Measurements from ENCODE around the gene GNB1L.
A peak's percentile ranks its signal among the peaks of the same experiment; 100 is the strongest.

GNB1L gene

GRCh38 chr22:19755145-19755710 is 99.4 kb downstream of the GNB1L start:
- no peak overlapping the region for H3K4me2 ChIP-seq (ENCODE audit: low read depth, low read length)
- peaks cover 94% of the 10 kb centered on the region for H3K27me3 ChIP-seq (replicated peaks; ENCODE audit: insufficient read depth, low read length)
- peaks cover 9% of the 10 kb centered on the region for H3F3A ChIP-seq (ENCODE audit: insufficient read depth, low read length)
- H3K9ac ChIP-seq (ENCODE audit: low read length), result no peak overlapping the region
- no peak for DNase-seq
- H3K36me3 ChIP-seq (replicated peaks; ENCODE audit: insufficient read depth, low read length), result no peaks in the 10 kb centered on the region
- H3K4me1 ChIP-seq (ENCODE audit: low read length), result 0 out of 2 replicates have a peak, but pooled peaks cover 3% of the 10 kb centered on the region
- H3K9me2 ChIP-seq (replicated peaks; ENCODE audit: insufficient read depth, low read length), result no peaks in the 10 kb centered on the region
- H3K79me2 ChIP-seq (ENCODE audit: low read length), result no peaks in the 10 kb centered on the region
- no peaks in the 10 kb centered on the region for H4K20me1 ChIP-seq (ENCODE audit: insufficient read depth, low read length)
- H3K4me3 ChIP-seq (ENCODE audit: low read length), result no peak overlapping the region
- TF ChIP-seq CTCF (IDR thresholded peaks at IDR 0.05; ENCODE audit: low read length), result no peak
- peak; percentile 93 for TF ChIP-seq EZH2 (optimal IDR thresholded peaks at IDR 0.05; ENCODE audit: low read depth, low read length)
- no peaks in the 10 kb centered on the region for H3K9me3 ChIP-seq (replicated peaks; ENCODE audit: insufficient read depth, low read length)
- no peak overlapping the region for H3K27ac ChIP-seq (ENCODE audit: low read length)
- no peak overlapping the region for H2AFZ ChIP-seq (ENCODE audit: low read length)

GRCh38 chr22:19754701-19755144 is 100.0 kb downstream of the GNB1L start:
- no peaks in the 10 kb centered on the region for H3K36me3 ChIP-seq (replicated peaks; ENCODE audit: insufficient read depth, low read length)
- no peaks in the 10 kb centered on the region for H4K20me1 ChIP-seq (ENCODE audit: insufficient read depth, low read length)
- no peak overlapping the region for H3K27ac ChIP-seq (ENCODE audit: low read length)
- H3K4me1 ChIP-seq (ENCODE audit: low read length), result 0 out of 2 replicates have a peak, but pooled peaks cover 3% of the 10 kb centered on the region
- H2AFZ ChIP-seq (ENCODE audit: low read length), result no peak overlapping the region
- H3K27me3 ChIP-seq (replicated peaks; ENCODE audit: insufficient read depth, low read length), result peaks cover 94% of the 10 kb centered on the region
- no peak for TF ChIP-seq CTCF (IDR thresholded peaks at IDR 0.05; ENCODE audit: low read length)
- TF ChIP-seq EZH2 (optimal IDR thresholded peaks at IDR 0.05; ENCODE audit: low read depth, low read length), result no peak
- no peak for TF ChIP-seq EZH2phosphoT487 (IDR thresholded peaks at IDR 0.05; ENCODE audit: low read length)
- no peaks in the 10 kb centered on the region for H3K9me3 ChIP-seq (replicated peaks; ENCODE audit: insufficient read depth, low read length)
- H3K9ac ChIP-seq (ENCODE audit: low read length), result no peak overlapping the region
- peaks cover 9% of the 10 kb centered on the region for H3F3A ChIP-seq (ENCODE audit: insufficient read depth, low read length)
- H3K4me3 ChIP-seq (ENCODE audit: low read length), result no peak overlapping the region
- H3K79me2 ChIP-seq (ENCODE audit: low read length), result no peaks in the 10 kb centered on the region
- no peak for DNase-seq
- H3K9me2 ChIP-seq (replicated peaks; ENCODE audit: insufficient read depth, low read length), result no peaks in the 10 kb centered on the region
- H3K4me2 ChIP-seq (ENCODE audit: low read depth, low read length), result no peak overlapping the region

GRCh38 chr22:19753996-19754700 is 100.5 kb downstream of the GNB1L start:
- Histone ChIP-seq H3K9me3 (replicated peaks; ENCODE audit: insufficient read depth, low read length) (no peaks in the 10 kb centered on the region), H3K36me3 (replicated peaks; ENCODE audit: insufficient read depth, low read length) (no peaks in the 10 kb centered on the region), H3K4me2 (ENCODE audit: low read depth, low read length) (no peak overlapping the region), H3K9ac (ENCODE audit: low read length) (no peak overlapping the region), H4K20me1 (ENCODE audit: insufficient read depth, low read length) (no peaks in the 10 kb centered on the region), H3K27ac (ENCODE audit: low read length) (no peak overlapping the region), H2AFZ (ENCODE audit: low read length) (no peak overlapping the region), H3K9me2 (replicated peaks; ENCODE audit: insufficient read depth, low read length) (no peaks in the 10 kb centered on the region), H3K4me1 (ENCODE audit: low read length) (0 out of 2 replicates have a peak, but pooled peaks cover 3% of the 10 kb centered on the region), H3K4me3 (ENCODE audit: low read length) (no peak overlapping the region), H3K27me3 (replicated peaks; ENCODE audit: insufficient read depth, low read length) (peaks cover 94% of the 10 kb centered on the region), H3K79me2 (ENCODE audit: low read length) (no peaks in the 10 kb centered on the region), H3F3A (ENCODE audit: insufficient read depth, low read length) (peaks cover 9% of the 10 kb centered on the region)
- DNase-seq, result no peak
- no peak for TF ChIP-seq EZH2phosphoT487 (IDR thresholded peaks at IDR 0.05; ENCODE audit: low read length)
- no peak for TF ChIP-seq CTCF (IDR thresholded peaks at IDR 0.05; ENCODE audit: low read length)
- TF ChIP-seq EZH2 (optimal IDR thresholded peaks at IDR 0.05; ENCODE audit: low read depth, low read length), result no peak
